GM12878 (cell line): ENCODE data around the gene MESP2. TPM values are rescaled to one million over a fixed set of nuclear protein-coding genes. Genes with fewer than 3 reads are reported as not detected.

Experiments
- ATAC-seq: fragments of 200-7000 bp; cut with Tn5 transposase; 3 replicates; pipeline ENCODE4 v1.9.1; 2020; ENCODE audit warnings: mild to moderate bottlenecking, moderate library complexity
- BruUV-seq: library from RNA; stranded (reverse); fragments of 400-500 nt; replicated peaks from 2 replicates; lab custom pipeline; 2021; lab: Mats Ljungman, UMichigan
- CTCF ChIA-PET: fragments of 300-600 bp; sonication (Branson Sonifier 250); formaldehyde crosslinking; extraction: SDS; loops from one replicate; lab custom pipeline; 2021; ENCODE audit warnings: inconsistent platforms; lab: Yijun Ruan, JAX
- POLR2A ChIA-PET: fragments of 350-600 bp; formaldehyde crosslinking; extraction: SDS; loops from one replicate; lab custom pipeline; 2021; ENCODE audit warnings: inconsistent platforms; lab: Charles Lee
- RAD21 ChIA-PET: fragments of 300-600 bp; sonication (Branson Sonifier 250); formaldehyde crosslinking; loops from one replicate; lab custom pipeline; 2023; ENCODE audit warnings: antibody characterized with exemption; ENCODE audit not compliant: unreplicated experiment; lab: Charles Lee
- SMC1A ChIA-PET: fragments of 300-600 bp; sonication (Branson Sonifier 250); formaldehyde crosslinking; loops from one replicate; lab custom pipeline; 2023; ENCODE audit not compliant: unreplicated experiment, uncharacterized antibody; lab: Charles Lee
- DNase-seq: peaks from one replicate; pipeline ENCODE4 v3.0.0-alpha.2; 2011; ENCODE audit warnings: low read depth, low spot score
- FAIRE-seq: peaks from 3 replicates; lab custom pipeline; 2011; peaks lifted over from hg19 to GRCh38; lab: Jason Lieb, UNC
- H2AFZ ChIP-seq: 2 replicates; pipeline ENCODE4 v1.6.0; 2011; ENCODE audit warnings: low read depth, low read length, control low read depth; ENCODE audit not compliant: control insufficient read depth
- H3K27ac ChIP-seq: 2 replicates; pipeline ENCODE4 v1.5.1; 2011; ENCODE audit warnings: control low read depth; ENCODE audit not compliant: control insufficient read depth, insufficient read depth
- H3K27me3 ChIP-seq, 2 experiments: replicated peaks in 1 of 2; 2 replicates each; pipeline versions ENCODE4 v1.6.0 to v1.6.1; 2011; ENCODE audit warnings: low read length in 1 of 2; ENCODE audit not compliant: control insufficient read depth in 2 of 2, insufficient read depth in 2 of 2
- H3K36me3 ChIP-seq, 2 experiments: 2 replicates each; pipeline ENCODE4 v1.5.1; 2011; ENCODE audit warnings: low read length in 1 of 2; ENCODE audit not compliant: control insufficient read depth in 2 of 2, insufficient read depth in 2 of 2
- H3K4me1 ChIP-seq: 2 replicates; pipeline ENCODE4 v1.6.1; 2011; ENCODE audit warnings: mild to moderate bottlenecking, low read length, moderate library complexity, mixed read lengths; ENCODE audit not compliant: control insufficient read depth, insufficient read depth
- H3K4me2 ChIP-seq: 2 replicates; pipeline ENCODE4 v1.6.0; 2011; ENCODE audit warnings: control low read depth; ENCODE audit not compliant: control insufficient read depth, insufficient read depth
- H3K4me3 ChIP-seq: fragments of 200-600 bp; sonication (generic); 2 replicates; pipeline ENCODE4 v1.5.1; 2016
- H3K79me2 ChIP-seq: 2 replicates; pipeline ENCODE4 v1.6.0; 2011; ENCODE audit warnings: low read length; ENCODE audit not compliant: control insufficient read depth, insufficient read depth
- H3K9ac ChIP-seq: 2 replicates; pipeline ENCODE4 v1.8.0; 2011; ENCODE audit warnings: low read length, control low read depth, mixed read lengths; ENCODE audit not compliant: control insufficient read depth, insufficient read depth
- H3K9me3 ChIP-seq: replicated peaks from 3 replicates; pipeline ENCODE4 v1.5.1; 2011; ENCODE audit warnings: mild to moderate bottlenecking, low read length; ENCODE audit not compliant: control insufficient read depth, insufficient read depth
- H4K20me1 ChIP-seq: 2 replicates; pipeline ENCODE4 v1.6.0; 2011; ENCODE audit not compliant: control insufficient read depth, insufficient read depth
- BACH1 ChIP-seq: fragments of 450-650 bp; IDR thresholded peaks from 2 replicates; pipeline ENCODE4 v1.6.1; 2017; ENCODE audit warnings: mild to moderate bottlenecking, borderline replicate concordance
- DPF2 ChIP-seq: fragments of 450-650 bp; IDR thresholded peaks from 2 replicates; pipeline ENCODE4 v1.6.1; 2017; ENCODE audit warnings: mild to moderate bottlenecking
- EGR1 ChIP-seq, 2 experiments: IDR thresholded peaks; 1 replicate in 1 of 2; 2 replicates in 1 of 2; pipeline ENCODE4 v1.6.1; 2011 to 2012; ENCODE audit warnings: low read depth in 2 of 2, low read length in 2 of 2, borderline replicate concordance in 1 of 2, mild to moderate bottlenecking in 1 of 2, moderate library complexity in 1 of 2
- FOS ChIP-seq: IDR thresholded peaks from 3 replicates; pipeline ENCODE4 v1.6.1; 2011; ENCODE audit warnings: borderline replicate concordance; ENCODE audit not compliant: insufficient read length; ENCODE audit errors: extremely low read depth
- FOXM1 ChIP-seq: IDR thresholded peaks from 2 replicates; pipeline ENCODE4 v1.6.1; 2012; ENCODE audit warnings: low read depth, mild to moderate bottlenecking, inconsistent platforms, low read length, moderate library complexity
- GATAD2B ChIP-seq: fragments of 450-650 bp; conservative IDR thresholded peaks from 2 replicates; pipeline ENCODE4 v1.6.1; 2017; ENCODE audit warnings: low read depth, mild to moderate bottlenecking, moderate library complexity
- MEF2B ChIP-seq: fragments of 450-650 bp; IDR thresholded peaks from 2 replicates; pipeline ENCODE4 v1.6.1; 2018; ENCODE audit warnings: mild to moderate bottlenecking, moderate library complexity; ENCODE audit not compliant: partially characterized antibody, poor library complexity, severe bottlenecking
- MYB ChIP-seq: fragments of 150-350 bp; IDR thresholded peaks from 2 replicates; pipeline ENCODE4 v1.6.1; 2014; ENCODE audit warnings: mild to moderate bottlenecking, low read depth, low read length, borderline replicate concordance
- SIX5 ChIP-seq: IDR thresholded peaks from 2 replicates; pipeline ENCODE4 v1.6.1; 2011; ENCODE audit warnings: mild to moderate bottlenecking, low read depth, low read length, moderate library complexity; ENCODE audit not compliant: severe bottlenecking
- STAT1 ChIP-seq: fragments of 450-650 bp; conservative IDR thresholded peaks from 2 replicates; pipeline ENCODE4 v1.6.1; 2014; ENCODE audit warnings: antibody characterized with exemption, mild to moderate bottlenecking
- SUZ12 ChIP-seq: fragments of 200-600 bp; sonication (generic); IDR thresholded peaks from one replicate; pipeline ENCODE4 v1.6.1; 2018; ENCODE audit warnings: antibody characterized with exemption, mild to moderate bottlenecking; ENCODE audit not compliant: unreplicated experiment
- WGBS: methylation state at CpG from one replicate; pipeline ENCODE4 v1.1.6; 2016; ENCODE audit warnings: low lambda C conversion rate; ENCODE audit not compliant: insufficient replicate concordance, insufficient coverage; ENCODE audit errors: missing lambda C conversion rate; 5-methylcytosine and 5-hydroxymethylcytosine counted together
- in situ Hi-C: fragments of 300-500 bp; cut with MboI; formaldehyde crosslinking; loops from 9 replicates; pipeline ENCODE4 v1.14.3; 2018; ENCODE audit warnings: mixed read lengths
- intact Hi-C: fragments of 100-400 bp; cut with micrococcal nuclease; formaldehyde crosslinking; loops from one replicate; pipeline ENCODE4 v1.14.2; 2022; ENCODE audit not compliant: unreplicated experiment
- polyA plus RNA-seq, 11 experiments: library from polyadenylated mRNA; depleted of rRNA in 4 of 11; unstranded in 6 of 11; stranded (reverse) in 5 of 11; fragments of >200 nt; fragmentation: Nextera tagmentation in 4 of 11; fragmentation: Illumina TruSeq in 1 of 11; extraction: Ambion mirVana in 4 of 11; extraction: Trizol in 1 of 11; gene quantifications; 1 replicate in 1 of 11; 2 replicates in 10 of 11; pipeline versions ENCODE4 v1.2.1 to v1.2.3, GENCODE V29; 2011 to 2016; ENCODE audit warnings: inconsistent platforms in 2 of 11, missing spikeins in 2 of 11, low read depth in 1 of 11
- total RNA-seq, 4 experiments: library from RNA; depleted of rRNA in 3 of 4; stranded (reverse); fragments of >200 nt in 3 of 4; fragmentation: Illumina TruSeq in 1 of 4; extraction: Trizol in 1 of 4; gene quantifications; 2 replicates each; pipeline versions ENCODE4 v1.2.1 to v1.2.3, GENCODE V29; 2013 to 2021
- TF ChIP-seq, protein P1 (sequence below): fragments of 450-650 bp; IDR thresholded peaks from 2 replicates; pipeline ENCODE4 v1.6.1; 2018; ENCODE audit warnings: mild to moderate bottlenecking, low read depth, moderate library complexity; ENCODE audit not compliant: partially characterized antibody
- TF ChIP-seq, protein P2 (sequence below): fragments of 450-650 bp; IDR thresholded peaks from 2 replicates; pipeline ENCODE4 v1.6.1; 2017; ENCODE audit warnings: low read depth, mild to moderate bottlenecking, moderate library complexity
- TF ChIP-seq, protein P3 (sequence below): fragments of 450-650 bp; IDR thresholded peaks from 2 replicates; pipeline ENCODE4 v1.6.1; 2016; ENCODE audit warnings: mild to moderate bottlenecking

Gene MESP2
- total and polyA plus RNA-seq, 10 of the 15 experiments (the other 5 are each of a cell fraction or from before 2014, with no cell fraction given), result 0.04 TPM; not detected in 9

DNA sequence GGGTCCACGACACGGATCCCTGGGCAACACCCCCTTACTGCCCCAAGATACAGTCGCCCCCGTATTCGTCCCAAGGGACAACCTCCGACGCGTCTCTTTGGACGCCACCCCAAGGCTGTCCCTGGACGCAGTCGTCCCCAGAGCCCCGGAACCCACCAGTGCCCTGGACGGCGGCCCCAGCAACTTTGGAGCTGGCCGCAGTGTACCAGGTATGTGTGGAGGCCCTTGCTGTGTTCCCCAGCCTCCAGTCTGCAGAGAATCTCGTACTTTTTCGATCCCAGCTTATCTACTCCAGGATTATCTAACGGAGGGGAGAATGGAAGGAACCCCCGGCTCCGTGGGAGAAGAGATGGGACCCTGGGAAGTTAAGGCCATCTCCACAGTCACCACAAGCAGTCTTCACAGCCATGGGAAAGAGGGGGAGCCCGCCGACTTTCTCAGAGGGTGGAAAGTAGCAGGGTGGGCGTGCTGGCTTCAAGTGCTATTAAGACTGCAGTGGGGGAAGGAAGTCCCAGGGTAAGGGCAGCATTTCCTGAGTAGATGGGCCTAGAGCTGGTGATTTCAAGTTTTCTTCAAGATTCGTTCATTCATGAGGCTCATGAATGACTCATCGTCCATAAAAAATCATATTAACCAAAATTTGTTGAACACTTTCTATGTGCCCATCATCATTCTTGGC is 1.1 kb downstream of the MESP2 start:
- in situ Hi-C loops, result no loop called here

More for the DNA sequence above, 1.1 kb downstream of the MESP2 start:
- Histone ChIP-seq H3K9ac (no peak overlapping the region), H4K20me1 (no peaks in the 10 kb centered on the region), H2AFZ (0 out of 2 replicates have a peak overlapping the region, but pooled peaks have one; percentile 94), H3K27ac (no peak overlapping the region), H3K9me3 (no peaks in the 10 kb centered on the region), H3K79me2 (no peaks in the 10 kb centered on the region), H3K36me3 (no peaks in the 10 kb centered on the region), H3K4me2 (peak overlapping the region; percentile 92), H3K4me3 (no peak overlapping the region), H3K4me1 (peaks cover 28% of the 10 kb centered on the region), H3K27me3 (no peaks in the 10 kb centered on the region)
- ATAC-seq (no peak), FAIRE-seq (no peak), DNase-seq (no peak)
- TF ChIP-seq MEF2B (no peak), MYB (no peak), SUZ12 (no peak), FOS (no peak), BACH1 (no peak), SIX5 (no peak), EGR1 (IDR thresholded peaks at IDR 0.05; ENCODE audit: borderline replicate concordance in 1 of 2, low read depth in 2 of 2, low read length in 2 of 2) (no peak), GATAD2B (no peak), STAT1 (no peak), DPF2 (no peak), FOXM1 (no peak)
- TF ChIP-seq, protein P1, sequence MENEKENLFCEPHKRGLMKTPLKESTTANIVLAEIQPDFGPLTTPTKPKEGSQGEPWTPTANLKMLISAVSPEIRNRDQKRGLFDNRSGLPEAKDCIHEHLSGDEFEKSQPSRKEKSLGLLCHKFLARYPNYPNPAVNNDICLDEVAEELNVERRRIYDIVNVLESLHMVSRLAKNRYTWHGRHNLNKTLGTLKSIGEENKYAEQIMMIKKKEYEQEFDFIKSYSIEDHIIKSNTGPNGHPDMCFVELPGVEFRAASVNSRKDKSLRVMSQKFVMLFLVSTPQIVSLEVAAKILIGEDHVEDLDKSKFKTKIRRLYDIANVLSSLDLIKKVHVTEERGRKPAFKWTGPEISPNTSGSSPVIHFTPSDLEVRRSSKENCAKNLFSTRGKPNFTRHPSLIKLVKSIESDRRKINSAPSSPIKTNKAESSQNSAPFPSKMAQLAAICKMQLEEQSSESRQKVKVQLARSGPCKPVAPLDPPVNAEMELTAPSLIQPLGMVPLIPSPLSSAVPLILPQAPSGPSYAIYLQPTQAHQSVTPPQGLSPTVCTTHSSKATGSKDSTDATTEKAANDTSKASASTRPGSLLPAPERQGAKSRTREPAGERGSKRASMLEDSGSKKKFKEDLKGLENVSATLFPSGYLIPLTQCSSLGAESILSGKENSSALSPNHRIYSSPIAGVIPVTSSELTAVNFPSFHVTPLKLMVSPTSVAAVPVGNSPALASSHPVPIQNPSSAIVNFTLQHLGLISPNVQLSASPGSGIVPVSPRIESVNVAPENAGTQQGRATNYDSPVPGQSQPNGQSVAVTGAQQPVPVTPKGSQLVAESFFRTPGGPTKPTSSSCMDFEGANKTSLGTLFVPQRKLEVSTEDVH, result no peak
- TF ChIP-seq, protein P2, sequence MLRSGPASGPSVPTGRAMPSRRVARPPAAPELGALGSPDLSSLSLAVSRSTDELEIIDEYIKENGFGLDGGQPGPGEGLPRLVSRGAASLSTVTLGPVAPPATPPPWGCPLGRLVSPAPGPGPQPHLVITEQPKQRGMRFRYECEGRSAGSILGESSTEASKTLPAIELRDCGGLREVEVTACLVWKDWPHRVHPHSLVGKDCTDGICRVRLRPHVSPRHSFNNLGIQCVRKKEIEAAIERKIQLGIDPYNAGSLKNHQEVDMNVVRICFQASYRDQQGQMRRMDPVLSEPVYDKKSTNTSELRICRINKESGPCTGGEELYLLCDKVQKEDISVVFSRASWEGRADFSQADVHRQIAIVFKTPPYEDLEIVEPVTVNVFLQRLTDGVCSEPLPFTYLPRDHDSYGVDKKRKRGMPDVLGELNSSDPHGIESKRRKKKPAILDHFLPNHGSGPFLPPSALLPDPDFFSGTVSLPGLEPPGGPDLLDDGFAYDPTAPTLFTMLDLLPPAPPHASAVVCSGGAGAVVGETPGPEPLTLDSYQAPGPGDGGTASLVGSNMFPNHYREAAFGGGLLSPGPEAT, result no peak
- TF ChIP-seq, protein P3, sequence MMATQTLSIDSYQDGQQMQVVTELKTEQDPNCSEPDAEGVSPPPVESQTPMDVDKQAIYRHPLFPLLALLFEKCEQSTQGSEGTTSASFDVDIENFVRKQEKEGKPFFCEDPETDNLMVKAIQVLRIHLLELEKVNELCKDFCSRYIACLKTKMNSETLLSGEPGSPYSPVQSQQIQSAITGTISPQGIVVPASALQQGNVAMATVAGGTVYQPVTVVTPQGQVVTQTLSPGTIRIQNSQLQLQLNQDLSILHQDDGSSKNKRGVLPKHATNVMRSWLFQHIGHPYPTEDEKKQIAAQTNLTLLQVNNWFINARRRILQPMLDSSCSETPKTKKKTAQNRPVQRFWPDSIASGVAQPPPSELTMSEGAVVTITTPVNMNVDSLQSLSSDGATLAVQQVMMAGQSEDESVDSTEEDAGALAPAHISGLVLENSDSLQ, result no peak
- no TSS peak for BruUV-seq
- intact Hi-C loops, result no loop called here
- ChIA-PET CTCF (interaction anchor here (0.6 to 1.4 kb wide), 3 partner anchors 16 to 661 kb away, joined by 3 to 7 read pairs (median 5); no protein-coding TSS in a partner anchor), SMC1A (interaction anchor here (1.5 kb wide), 1 partner anchor 97 kb away, joined by 7 read pairs; no protein-coding TSS in a partner anchor), RAD21 (no interaction called here), POLR2A (no interaction called here)
- 83% methylated on average over 25 of the region's 25 CpGs for WGBS
